PC-3 (cell line): ENCODE measurements around the gene TCFL5. TPM values are rescaled to one million over a fixed set of nuclear protein-coding genes. Genes with fewer than 3 reads are reported as not detected.

Experiments used
- ATAC-seq: fragments of 200-7000 bp; cut with Tn5 transposase; 2 replicates; pipeline ENCODE4 v1.9.1; 2020; ENCODE audit warnings: mild to moderate bottlenecking, moderate library complexity
- BruUV-seq: library from RNA; stranded (reverse); fragments of 400-500 nt; replicated peaks from 2 replicates; lab custom pipeline; 2021; lab: Mats Ljungman, UMichigan
- CTCF ChIA-PET: fragments of 300-600 bp; sonication (Branson Sonifier 250); formaldehyde crosslinking; loops from one replicate; lab custom pipeline; 2022; ENCODE audit warnings: antibody characterized with exemption; lab: Charles Lee
- POLR2A ChIA-PET: fragments of 300-600 bp; sonication (Branson Sonifier 250); formaldehyde crosslinking; loops from one replicate; lab custom pipeline; 2022; ENCODE audit warnings: antibody characterized with exemption; ENCODE audit not compliant: unreplicated experiment; lab: Charles Lee
- DNase-seq: peaks from one replicate; pipeline ENCODE4 v3.0.0-alpha.2; 2015
- H2AFZ ChIP-seq: fragments of 300-600 bp; sonication (generic); 2 replicates; pipeline ENCODE4 v1.6.0; 2016; ENCODE audit warnings: antibody characterized with exemption, low read length
- H3F3A ChIP-seq: fragments of 300-600 bp; sonication (generic); one replicate; pipeline ENCODE4 v1.6.0; 2017; ENCODE audit warnings: antibody characterized with exemption, low read length, control low read depth, mild to moderate bottlenecking; ENCODE audit not compliant: unreplicated experiment
- H3K27ac ChIP-seq: fragments of 300-600 bp; sonication (generic); 2 replicates; pipeline ENCODE4 v1.5.1; 2016; ENCODE audit warnings: mild to moderate bottlenecking, low read length
- H3K27me3 ChIP-seq: fragments of 300-600 bp; sonication (generic); 2 replicates; pipeline ENCODE4 v1.6.1; 2016; ENCODE audit warnings: low read length, mixed read lengths
- H3K36me3 ChIP-seq: fragments of 300-600 bp; sonication (generic); 2 replicates; pipeline ENCODE4 v1.6.1; 2016; ENCODE audit warnings: low read depth, mixed run types, low read length, mixed read lengths
- H3K4me1 ChIP-seq: fragments of 300-600 bp; sonication (generic); 2 replicates; pipeline ENCODE4 v1.5.1; 2016; ENCODE audit warnings: low read length; ENCODE audit not compliant: insufficient read depth
- H3K4me2 ChIP-seq: fragments of 300-600 bp; sonication (generic); 2 replicates; pipeline ENCODE4 v1.6.0; 2016; ENCODE audit warnings: low read length
- H3K4me3 ChIP-seq: fragments of 300-600 bp; sonication (generic); 2 replicates; pipeline ENCODE4 v1.5.1; 2016; ENCODE audit warnings: mild to moderate bottlenecking, low read length, mixed read lengths
- H3K79me2 ChIP-seq: fragments of 300-600 bp; sonication (generic); 2 replicates; pipeline ENCODE4 v1.6.1; 2017; ENCODE audit warnings: low read length, mixed read lengths
- H3K9ac ChIP-seq: fragments of 300-600 bp; sonication (generic); 2 replicates; pipeline ENCODE4 v1.6.0; 2016; ENCODE audit warnings: mild to moderate bottlenecking, low read length
- H3K9me2 ChIP-seq: fragments of 300-600 bp; sonication (generic); replicated peaks from 2 replicates; pipeline ENCODE4 v1.6.1; 2016; ENCODE audit warnings: mixed run types, low read length, mixed read lengths
- H3K9me3 ChIP-seq: fragments of 300-600 bp; sonication (generic); 2 replicates; pipeline ENCODE4 v1.6.1; 2016; ENCODE audit warnings: low read length, mixed read lengths
- H4K20me1 ChIP-seq: fragments of 300-600 bp; sonication (generic); 2 replicates; pipeline ENCODE4 v1.6.1; 2016; ENCODE audit warnings: low read length, mixed read lengths
- CTCF ChIP-seq: fragments of 300-600 bp; sonication (generic); conservative IDR thresholded peaks from 2 replicates; pipeline ENCODE4 v1.5.1; 2017; ENCODE audit warnings: antibody characterized with exemption, low read depth, mild to moderate bottlenecking, low read length
- EZH2 ChIP-seq: fragments of 300-600 bp; sonication (generic); IDR thresholded peaks from one replicate; pipeline ENCODE4 v1.6.1; 2017; ENCODE audit warnings: antibody characterized with exemption, mild to moderate bottlenecking, low read length; ENCODE audit not compliant: unreplicated experiment
- EZH2phosphoT487 ChIP-seq: fragments of 300-600 bp; sonication (generic); IDR thresholded peaks from 2 replicates; pipeline ENCODE4 v1.6.1; 2018; ENCODE audit warnings: mild to moderate bottlenecking, antibody characterized with exemption, low read length, borderline replicate concordance
- intact Hi-C: fragments of 100-400 bp; cut with micrococcal nuclease; formaldehyde crosslinking; loops from 2 replicates; pipeline ENCODE4 v1.9.0; 2023
- total RNA-seq: library from RNA; depleted of rRNA; stranded (reverse); fragments of >200 nt; gene quantifications from 2 replicates; pipeline ENCODE4 v1.2.3, GENCODE V29; 2014

Gene TCFL5
- total RNA-seq, 1 experiment from 2014 or later: 15.8 TPM

- peaks cover 18% of the 10 kb centered on the region for H3K4me1 ChIP-seq
- no peaks in the 10 kb centered on the region for H3K79me2 ChIP-seq
- intact Hi-C loops: no loop called here
- ATAC-seq: no peak
- H4K20me1 ChIP-seq: no peaks in the 10 kb centered on the region
- H3K27ac ChIP-seq: no peak overlapping the region
- no peaks in the 10 kb centered on the region for H3K9me2 ChIP-seq
- H3K27me3 ChIP-seq: no peaks in the 10 kb centered on the region
- BruUV-seq: no TSS peak
- ChIA-PET CTCF (no interaction called here), POLR2A (no interaction called here)
- no peak overlapping the region for H3K4me2 ChIP-seq
- H3K4me3 ChIP-seq: no peak overlapping the region
- H3K9ac ChIP-seq: no peak overlapping the region
- H3F3A ChIP-seq: no peaks in the 10 kb centered on the region
- TF ChIP-seq EZH2 (no peak), EZH2phosphoT487 (no peak)
- H2AFZ ChIP-seq: no peak overlapping the region
- no peaks in the 10 kb centered on the region for H3K9me3 ChIP-seq
- H3K36me3 ChIP-seq: no peaks in the 10 kb centered on the region; the same call in 1 of the 2 replicates
- DNase-seq: no peak
These were observed 16.0 kb downstream of the TCFL5 start for GRCh38 chr20:62845416-62846160.

- no peaks in the 10 kb centered on the region for H4K20me1 ChIP-seq
- TF ChIP-seq EZH2: no peak
- TF ChIP-seq EZH2phosphoT487: no peak
- no peak for TF ChIP-seq CTCF
- intact Hi-C loops: no loop called here
- no peaks in the 10 kb centered on the region for H3K9me3 ChIP-seq
- ATAC-seq: no peak
- H3K79me2 ChIP-seq: no peaks in the 10 kb centered on the region
- no peak overlapping the region for H3K4me3 ChIP-seq
- no peak for DNase-seq
- peaks cover 22% of the 10 kb centered on the region for H3K4me1 ChIP-seq
- H3K36me3 ChIP-seq: no peaks in the 10 kb centered on the region; the same call in 1 of the 2 replicates
- no peaks in the 10 kb centered on the region for H3K27me3 ChIP-seq
- ChIA-PET CTCF (no interaction called here), POLR2A (no interaction called here)
- H2AFZ ChIP-seq: no peak overlapping the region
- no peak overlapping the region for H3K9ac ChIP-seq
- H3K4me2 ChIP-seq: no peak overlapping the region
- H3K9me2 ChIP-seq: no peaks in the 10 kb centered on the region
- no TSS peak for BruUV-seq
- H3F3A ChIP-seq: no peaks in the 10 kb centered on the region
- no peak overlapping the region for H3K27ac ChIP-seq
These were observed 17.4 kb downstream of the TCFL5 start for GRCh38 chr20:62844182-62844581.

- DNase-seq (peak; percentile 67), ATAC-seq (peak; percentile 54)
- ChIA-PET CTCF (no interaction called here), POLR2A (no interaction called here)
- H3K4me3 ChIP-seq: no peak overlapping the region
- no peaks in the 10 kb centered on the region for H3F3A ChIP-seq
- H3K4me2 ChIP-seq: no peak overlapping the region
- no TSS peak for BruUV-seq
- H3K9me3 ChIP-seq: no peaks in the 10 kb centered on the region
- H3K9ac ChIP-seq: no peak overlapping the region
- no peaks in the 10 kb centered on the region for H3K9me2 ChIP-seq
- no peak overlapping the region for H2AFZ ChIP-seq
- H3K4me1 ChIP-seq: peaks cover 22% of the 10 kb centered on the region
- H3K36me3 ChIP-seq: no peaks in the 10 kb centered on the region; the same call in 1 of the 2 replicates
- intact Hi-C loops: no loop called here
- H3K27ac ChIP-seq: no peak overlapping the region
- no peak for TF ChIP-seq CTCF
- no peak for TF ChIP-seq EZH2phosphoT487
- no peak for TF ChIP-seq EZH2
- H4K20me1 ChIP-seq: no peaks in the 10 kb centered on the region
- no peaks in the 10 kb centered on the region for H3K79me2 ChIP-seq
- no peaks in the 10 kb centered on the region for H3K27me3 ChIP-seq
These were observed 18.0 kb downstream of the TCFL5 start for GRCh38 chr20:62843656-62844055.
